H1 (cell line): Measurements from ENCODE around the gene C2CD3. TPM values are rescaled to one million over a fixed set of nuclear protein-coding genes. Genes with fewer than 3 reads are reported as not detected.
A peak's percentile ranks its signal among the peaks of the same experiment; 100 is the strongest.

ENCODE experiments used
- CTCF ChIA-PET: fragments of 300-600 bp; sonication (Branson Sonifier 250); formaldehyde crosslinking; loops from one replicate; lab custom pipeline; 2021; ENCODE audit not compliant: partially characterized antibody; lab: Charles Lee
- POLR2A ChIA-PET: fragments of 300-600 bp; sonication (Branson Sonifier 250); formaldehyde crosslinking; loops from one replicate; lab custom pipeline; 2021; ENCODE audit warnings: inconsistent platforms; ENCODE audit not compliant: partially characterized antibody; lab: Charles Lee
- DNase-seq, 2 experiments: peaks; one replicate each; pipeline versions ENCODE4 v3.0.0 to v3.0.0-alpha.2; 2010 to 2022; ENCODE audit warnings: low spot score in 2 of 2, low read depth in 1 of 2, mixed read lengths in 1 of 2
- FAIRE-seq: peaks from 2 replicates; lab custom pipeline; 2011; peaks lifted over from hg19 to GRCh38; lab: Jason Lieb, UNC
- H2AFZ ChIP-seq: 2 replicates; pipeline ENCODE4 v1.8.1; 2012; ENCODE audit warnings: low read length, inconsistent platforms
- H2AK5ac ChIP-seq: 2 replicates; pipeline ENCODE4 v1.6.1; 2013; ENCODE audit warnings: low read depth, low read length
- H2BK120ac ChIP-seq: replicated peaks from 2 replicates; pipeline ENCODE3; 2013; ENCODE audit warnings: low read depth, low read length, inconsistent platforms
- H2BK12ac ChIP-seq: 2 replicates; pipeline ENCODE4 v1.6.1; 2013; ENCODE audit warnings: low read depth, low read length
- H2BK15ac ChIP-seq: 2 replicates; pipeline ENCODE4 v1.6.1; 2013; ENCODE audit warnings: low read length
- H2BK20ac ChIP-seq: 2 replicates; pipeline ENCODE4 v1.6.1; 2013; ENCODE audit warnings: low read length
- H2BK5ac ChIP-seq: 2 replicates; pipeline ENCODE4 v1.6.1; 2013; ENCODE audit warnings: low read depth, low read length
- H3K14ac ChIP-seq: 2 replicates; pipeline ENCODE4 v1.6.1; 2013; ENCODE audit warnings: inconsistent platforms; ENCODE audit not compliant: insufficient read length
- H3K18ac ChIP-seq: 2 replicates; pipeline ENCODE4 v1.6.1; 2013; ENCODE audit warnings: low read length; ENCODE audit errors: extremely low read depth
- H3K23ac ChIP-seq: 2 replicates; pipeline ENCODE4 v1.6.1; 2013; ENCODE audit warnings: inconsistent platforms; ENCODE audit not compliant: insufficient read length
- H3K23me2 ChIP-seq: 2 replicates; pipeline ENCODE4 v1.6.1; 2013; ENCODE audit warnings: low read depth, low read length
- H3K27ac ChIP-seq: 2 replicates; pipeline ENCODE4 v1.6.1; 2011; ENCODE audit warnings: low read depth, low read length, inconsistent platforms
- H3K27me3 ChIP-seq, 4 experiments: replicated peaks in 1 of 4; 1 replicate in 1 of 4; 2 replicates in 3 of 4; pipeline versions ENCODE4 v1.6.1 to v1.8.1; 2011 to 2013; ENCODE audit warnings: low read length in 3 of 4, mild to moderate bottlenecking in 3 of 4, inconsistent platforms in 2 of 4, mixed read lengths in 2 of 4, moderate library complexity in 1 of 4; ENCODE audit not compliant: control insufficient read depth in 3 of 4, insufficient read depth in 3 of 4; ENCODE audit errors: extremely low read depth in 1 of 4
- H3K36me3 ChIP-seq, 4 experiments: 2 replicates each; pipeline versions ENCODE4 v1.6.1 to v1.8.1; 2011 to 2013; ENCODE audit warnings: mild to moderate bottlenecking in 4 of 4, low read length in 3 of 4, moderate library complexity in 2 of 4, control low read depth in 1 of 4, inconsistent platforms in 1 of 4; ENCODE audit not compliant: insufficient read depth in 4 of 4, control insufficient read depth in 2 of 4
- H3K4ac ChIP-seq: replicated peaks from 2 replicates; pipeline ENCODE3; 2013; ENCODE audit warnings: low read length, low read depth, mixed read lengths, inconsistent platforms; ENCODE audit not compliant: insufficient read length
- H3K4me1 ChIP-seq, 4 experiments: replicated peaks in 1 of 4; 1 replicate in 1 of 4; 2 replicates in 3 of 4; pipeline versions ENCODE4 v1.6.1 to v1.8.1; 2011 to 2013; ENCODE audit warnings: low read length in 3 of 4, inconsistent platforms in 2 of 4, mixed read lengths in 1 of 4; ENCODE audit not compliant: insufficient read depth in 4 of 4, control insufficient read depth in 3 of 4
- H3K4me2 ChIP-seq, 2 experiments: 2 replicates each; pipeline versions ENCODE4 v1.6.1 to v1.8.1; 2011 to 2013; ENCODE audit warnings: low read depth in 2 of 2, low read length in 2 of 2, control low read depth in 1 of 2, inconsistent platforms in 1 of 2, mild to moderate bottlenecking in 1 of 2; ENCODE audit not compliant: insufficient read depth in 1 of 2
- H3K4me3 ChIP-seq, 4 experiments: fragments of 200-600, 300-600 bp in 1 of 4; sonication (generic), shearing (Covaris generic), sonication (Bioruptor Twin) in 1 of 4; 2 replicates each; pipeline versions ENCODE4 v1.5.1 to v1.8.1; 2011 to 2016; ENCODE audit warnings: low read length in 4 of 4, low read depth in 3 of 4, control low read depth in 2 of 4, inconsistent platforms in 2 of 4, mild to moderate bottlenecking in 2 of 4, mixed read lengths in 1 of 4, moderate library complexity in 1 of 4; ENCODE audit not compliant: insufficient read depth in 2 of 4; ENCODE audit errors: extremely low read depth in 1 of 4
- H3K56ac ChIP-seq: replicated peaks from 2 replicates; pipeline ENCODE3; 2013; ENCODE audit warnings: low read depth, mild to moderate bottlenecking, mixed read lengths, low read length, inconsistent platforms; ENCODE audit not compliant: insufficient read length
- H3K79me1 ChIP-seq: 2 replicates; pipeline ENCODE4 v1.6.1; 2013; ENCODE audit warnings: low read depth, low read length, control low read depth
- H3K79me2 ChIP-seq, 2 experiments: 2 replicates each; pipeline versions ENCODE4 v1.6.1 to v1.8.1; 2012 to 2013; ENCODE audit warnings: low read length in 2 of 2, mild to moderate bottlenecking in 2 of 2, inconsistent platforms in 1 of 2; ENCODE audit not compliant: insufficient read depth in 2 of 2, control insufficient read depth in 1 of 2
- H3K9ac ChIP-seq, 4 experiments: replicated peaks in 1 of 4; 1 replicate in 1 of 4; 2 replicates in 3 of 4; pipeline versions ENCODE4 v1.6.1 to v1.8.1; 2011 to 2013; ENCODE audit warnings: low read depth in 3 of 4, low read length in 3 of 4, control low read depth in 2 of 4, mild to moderate bottlenecking in 2 of 4, moderate library complexity in 2 of 4, inconsistent platforms in 1 of 4; ENCODE audit errors: extremely low read depth in 1 of 4
- H3K9me3 ChIP-seq, 2 experiments: 2 replicates each; pipeline versions ENCODE4 v1.6.1 to v1.8.1; 2012 to 2013; ENCODE audit warnings: mild to moderate bottlenecking in 2 of 2, moderate library complexity in 2 of 2, control low read depth in 1 of 2, inconsistent platforms in 1 of 2, low read depth in 1 of 2, low read length in 1 of 2, mixed read lengths in 1 of 2; ENCODE audit not compliant: insufficient read depth in 2 of 2
- H4K20me1 ChIP-seq, 2 experiments: replicated peaks in 1 of 2; 2 replicates each; pipeline versions ENCODE3 to v1.8.1; 2011 to 2013; ENCODE audit warnings: inconsistent platforms in 2 of 2, low read length in 2 of 2, mild to moderate bottlenecking in 1 of 2; ENCODE audit not compliant: insufficient read depth in 2 of 2, control insufficient read depth in 1 of 2
- H4K5ac ChIP-seq: 2 replicates; pipeline ENCODE4 v1.6.1; 2013; ENCODE audit warnings: low read length, low read depth, mixed read lengths, inconsistent platforms; ENCODE audit not compliant: insufficient read length
- H4K8ac ChIP-seq: 2 replicates; pipeline ENCODE4 v1.8.0; 2013; ENCODE audit warnings: mild to moderate bottlenecking, moderate library complexity, low read length, inconsistent platforms; ENCODE audit not compliant: insufficient read depth; ENCODE audit errors: extremely low read depth
- H4K91ac ChIP-seq: replicated peaks from 2 replicates; pipeline ENCODE3; 2013; ENCODE audit warnings: low read length, mixed read lengths, inconsistent platforms; ENCODE audit not compliant: insufficient read length
- CBX8 ChIP-seq: fragments of 300-800, 300-1000 bp; sonication (generic); IDR thresholded peaks from 2 replicates; pipeline ENCODE4 v1.7.1; 2016; ENCODE audit warnings: low read depth, low read length, borderline replicate concordance
- E2F6 ChIP-seq: IDR thresholded peaks from 2 replicates; pipeline ENCODE4 v1.6.1; 2012; ENCODE audit warnings: inconsistent platforms
- EGR1 ChIP-seq: IDR thresholded peaks from 2 replicates; pipeline ENCODE4 v1.6.1; 2011; ENCODE audit warnings: low read depth, low read length, borderline replicate concordance
- EZH2 ChIP-seq: fragments of 200-600 bp; sonication (generic); IDR thresholded peaks from 2 replicates; pipeline ENCODE4 v1.7.1; 2012; ENCODE audit warnings: low read depth, mild to moderate bottlenecking, moderate library complexity, low read length, inconsistent platforms; ENCODE audit not compliant: severe bottlenecking
- GABPA ChIP-seq: IDR thresholded peaks from 2 replicates; pipeline ENCODE4 v1.6.1; 2011; ENCODE audit warnings: mild to moderate bottlenecking, low read length, moderate library complexity, borderline replicate concordance; ENCODE audit not compliant: insufficient read depth
- JUN ChIP-seq: IDR thresholded peaks from 2 replicates; pipeline ENCODE4 v1.6.1; 2011; ENCODE audit warnings: low read depth, mild to moderate bottlenecking, improper control_type of control experiment, low read length
- KDM1A ChIP-seq: fragments of 200-600, 300-600 bp; sonication (generic); IDR thresholded peaks from 2 replicates; pipeline ENCODE4 v1.7.1; 2016; ENCODE audit warnings: mild to moderate bottlenecking, low read length, borderline replicate concordance
- MAFK ChIP-seq: IDR thresholded peaks from 2 replicates; pipeline ENCODE4 v1.6.1; 2012; ENCODE audit warnings: low read depth, mild to moderate bottlenecking, improper control_type of control experiment, low read length
- POLR2AphosphoS5 ChIP-seq: IDR thresholded peaks from 2 replicates; pipeline ENCODE4 v1.6.1; 2011; ENCODE audit warnings: low read depth, low read length
- POU5F1 ChIP-seq: IDR thresholded peaks from 2 replicates; pipeline ENCODE4 v1.6.1; 2011; ENCODE audit warnings: low read depth, mild to moderate bottlenecking, low read length, moderate library complexity
- SAP30 ChIP-seq: fragments of 300-600 bp; sonication (generic); IDR thresholded peaks from 2 replicates; pipeline ENCODE4 v1.7.1; 2012; ENCODE audit warnings: low read length, moderate library complexity, mild to moderate bottlenecking, inconsistent platforms; ENCODE audit not compliant: insufficient read depth, insufficient replicate concordance
- SP4 ChIP-seq: IDR thresholded peaks from 2 replicates; pipeline ENCODE4 v1.6.1; 2012; ENCODE audit warnings: low read length, inconsistent platforms
- SUZ12 ChIP-seq: fragments of 200-600 bp; sonication (generic); IDR thresholded peaks from 2 replicates; pipeline ENCODE4 v1.6.1; 2012; ENCODE audit warnings: mild to moderate bottlenecking, inconsistent platforms, low read length, moderate library complexity, mixed read lengths
- TCF12 ChIP-seq: IDR thresholded peaks from 2 replicates; pipeline ENCODE4 v1.6.1; 2011; ENCODE audit warnings: low read depth, mild to moderate bottlenecking, low read length
- TEAD4 ChIP-seq: IDR thresholded peaks from 2 replicates; pipeline ENCODE4 v1.6.1; 2012; ENCODE audit warnings: low read depth, low read length, inconsistent platforms, mixed read lengths
- WGBS, 2 experiments: shearing (Covaris generic) in 1 of 2; methylation state at CpG; one replicate each; pipeline versions ENCODE4 v1.1.6 to v1.1.7; 2013 to 2015; ENCODE audit warnings: low lambda C conversion rate in 2 of 2, mixed read lengths in 2 of 2, inconsistent platforms in 1 of 2, low coverage in 1 of 2, missing lambda C conversion rate in 1 of 2; ENCODE audit not compliant: insufficient replicate concordance in 2 of 2, insufficient coverage in 1 of 2, insufficient read length in 1 of 2; ENCODE audit errors: extremely low coverage in 1 of 2, missing lambda C conversion rate in 1 of 2; 5-methylcytosine and 5-hydroxymethylcytosine counted together
- polyA plus RNA-seq, 7 experiments: library from polyadenylated mRNA; depleted of rRNA in 3 of 7; stranded (reverse) in 5 of 7; unstranded in 2 of 7; fragments of >200 nt in 5 of 7; fragments of 200-250 nt in 2 of 7; gene quantifications; 1 replicate in 5 of 7; 2 replicates in 1 of 7; 4 replicates in 1 of 7; pipeline versions ENCODE4 v1.2.1 to v1.2.3, GENCODE V29; 2011 to 2013; ENCODE audit warnings: missing spikeins in 2 of 7, mixed read lengths in 2 of 7
- total RNA-seq: library from RNA; stranded (reverse); fragmentation: NEBNext Ultra II Directional; extraction: Animal tissue kit (Norgen Biotek cat#: 25700); gene quantifications from 2 replicates; pipeline ENCODE4 v1.2.1, GENCODE V29; 2021

The C2CD3 gene
- total and polyA plus RNA-seq, 2 of the 8 experiments (the other 6 are each of a cell fraction or from before 2014, with no cell fraction given), result 11.0 to 29.1 TPM

- H3K4me1 ChIP-seq, result peaks cover 0 to 4% (median 0%) of the 10 kb centered on the region in 4 experiments; a peak in 1 of 7 replicates
- no peak overlapping the region for H4K8ac ChIP-seq
- H2BK120ac ChIP-seq, result no peak overlapping the region
- H3K36me3 ChIP-seq, result no peaks in the 10 kb centered on the region
- no peaks in the 10 kb centered on the region for H3K9me3 ChIP-seq
- no peak overlapping the region for H3K56ac ChIP-seq
- H3K4me2 ChIP-seq, result no peak overlapping the region
- no peak overlapping the region for H3K4ac ChIP-seq
- H2BK15ac ChIP-seq, result no peak overlapping the region
- no peak overlapping the region for H3K4me3 ChIP-seq
- no peak overlapping the region for H2AK5ac ChIP-seq
- POLR2A ChIA-PET, result no interaction called here
- no peaks in the 10 kb centered on the region for H3K23me2 ChIP-seq
- DNase-seq, result no peak
- H3K79me1 ChIP-seq, result no peaks in the 10 kb centered on the region
- no peak overlapping the region for H3K18ac ChIP-seq
- H4K20me1 ChIP-seq, result no peaks in the 10 kb centered on the region
- H3K23ac ChIP-seq, result no peak overlapping the region
- H2AFZ ChIP-seq, result no peak overlapping the region
- H4K5ac ChIP-seq, result no peak overlapping the region
- H3K27me3 ChIP-seq, result no peaks in the 10 kb centered on the region
- no peak overlapping the region for H2BK20ac ChIP-seq
- 0 out of 2 replicates have a peak overlapping the region, but pooled peaks have one; percentile 2 for H2BK12ac ChIP-seq
- no peak for FAIRE-seq
- H3K79me2 ChIP-seq, result no peaks in the 10 kb centered on the region
- 79% methylated on average over 2 of the region's 2 CpGs; no CpG with 5 or more reads in 1 of the 2 experiments for WGBS, 2 experiments
- CTCF ChIA-PET, result no interaction called here
- H3K9ac ChIP-seq, result no peak overlapping the region
- H4K91ac ChIP-seq, result no peak overlapping the region
- H3K27ac ChIP-seq, result no peak overlapping the region
- H2BK5ac ChIP-seq, result no peak overlapping the region
- H3K14ac ChIP-seq, result no peak overlapping the region
- no peak for TF ChIP-seq GABPA
- TF ChIP-seq SAP30, result no peak
- no peak for TF ChIP-seq TEAD4
- no peak for TF ChIP-seq POU5F1
- TF ChIP-seq MAFK, result no peak
- no peak for TF ChIP-seq SP4
- no peak for TF ChIP-seq TCF12
- TF ChIP-seq CBX8, result no peak
- TF ChIP-seq EZH2, result no peak
- no peak for TF ChIP-seq POLR2AphosphoS5
- no peak for TF ChIP-seq E2F6
- TF ChIP-seq KDM1A, result no peak
- TF ChIP-seq SUZ12, result no peak
- TF ChIP-seq EGR1, result no peak
- no peak for TF ChIP-seq JUN
Measured at GRCh38 chr11:73990730-73991129, 180.1 kb downstream of the C2CD3 start.
